ENCODE measurements around the gene NRTN. TPM values are rescaled to one million over a fixed set of nuclear protein-coding genes. Genes with fewer than 3 reads are reported as not detected.
A peak's percentile ranks its signal among the peaks of the same experiment; 100 is the strongest.

The NRTN gene
- total and polyA plus RNA-seq, 2 of the 13 experiments (the other 11 are each of a cell fraction or from before 2014, with no cell fraction given), result 4.1 to 5.3 TPM

GRCh38 chr19:5823579-5824281, 18.9 kb downstream of the NRTN start (continued):
- TF ChIP-seq ZNF546 (CRISPR knock-in tag; conservative IDR thresholded peaks at IDR 0.05) (no peak), ZNF317 (CRISPR knock-in tag; IDR thresholded peaks at IDR 0.05) (peak; percentile 69; the same call in 1 of the 2 replicates), ELF3 (CRISPR knock-in tag; IDR thresholded peaks at IDR 0.05) (0 out of 2 replicates have a peak, but pooled peaks have one; percentile 16), FOXA3 (CRISPR knock-in tag; IDR thresholded peaks at IDR 0.05) (0 out of 2 replicates have a peak, but pooled peaks have one; percentile 8), ZBTB38 (CRISPR knock-in tag; IDR thresholded peaks at IDR 0.05) (0 out of 2 replicates have a peak, but pooled peaks have one; percentile 46), ZNF574 (CRISPR knock-in tag; IDR thresholded peaks at IDR 0.05) (peak; percentile 29; the same call in 1 of the 2 replicates), ZFP91 (CRISPR knock-in tag; IDR thresholded peaks at IDR 0.05; ENCODE audit: borderline replicate concordance) (peak; percentile 61; the same call in 1 of the 2 replicates), ZNF333 (CRISPR knock-in tag; IDR thresholded peaks at IDR 0.05; ENCODE audit: borderline replicate concordance) (0 out of 2 replicates have a peak, but pooled peaks have one; percentile 72), HIVEP1 (CRISPR knock-in tag; IDR thresholded peaks at IDR 0.05) (peak; percentile 56; the same call in 1 of the 2 replicates), ERF (CRISPR knock-in tag; IDR thresholded peaks at IDR 0.05) (0 out of 2 replicates have a peak, but pooled peaks have one; percentile 27), ZBTB33 (CRISPR knock-in tag; IDR thresholded peaks at IDR 0.05) (peak; percentile 61; the same call in 1 of the 2 replicates), MED8 (CRISPR knock-in tag; IDR thresholded peaks at IDR 0.05; ENCODE audit: insufficient replicate concordance) (no peak), KDM5B (CRISPR knock-in tag; IDR thresholded peaks at IDR 0.05; ENCODE audit: borderline replicate concordance) (0 out of 2 replicates have a peak, but pooled peaks have one; percentile 40), ZNF777 (CRISPR knock-in tag; IDR thresholded peaks at IDR 0.05) (peak; percentile 55; the same call in 1 of the 2 replicates), MAZ (IDR thresholded peaks at IDR 0.05; ENCODE audit: borderline replicate concordance, low read depth, low read length) (peak; percentile 33; the same call in 1 of the 2 replicates), MAZ (CRISPR knock-in tag; IDR thresholded peaks at IDR 0.05; ENCODE audit: low read depth) (no peak), ZNF687 (CRISPR knock-in tag; IDR thresholded peaks at IDR 0.05) (peak; percentile 42)
